Nucleus accumbens (tissue), 56 donors: ENCODE results near the gene SMAD3.

Experiments
- DNase-seq, 56 donors: peaks; one replicate each; lab custom pipeline; 2025; lab: John Stamatoyannopoulos, UW

Gene SMAD3

GRCh38 chr15:67174446-67174845 is 109.0 kb downstream of the SMAD3 start:
- DNase-seq, result no peak

- peak in 27 of 56 donors; percentile 11 to 72 (median 33) for DNase-seq
These were observed 109.6 kb downstream of the SMAD3 start for GRCh38 chr15:67174864-67175573.

GRCh38 chr15:67175643-67176071 is 110.3 kb downstream of the SMAD3 start:
- DNase-seq, result peak in 1 of 56 donors; percentile 10

- peak in 5 of 56 donors; percentile 11 to 55 (median 26) for DNase-seq
These were observed 111.0 kb downstream of the SMAD3 start for GRCh38 chr15:67176195-67176971.

GRCh38 chr15:67177752-67178151 is 112.3 kb downstream of the SMAD3 start:
- DNase-seq, result peak in 1 of 56 donors; percentile 13

GRCh38 chr15:67178569-67179210 is 113.3 kb downstream of the SMAD3 start:
- no peak for DNase-seq

- DNase-seq, result no peak
These were observed 114.1 kb downstream of the SMAD3 start for GRCh38 chr15:67179411-67179995.

- DNase-seq, result no peak
These were observed 114.6 kb downstream of the SMAD3 start for GRCh38 chr15:67180035-67180434.

GRCh38 chr15:67180514-67181191 is 115.3 kb downstream of the SMAD3 start:
- DNase-seq, result no peak

- DNase-seq, result no peak
These were observed 115.8 kb downstream of the SMAD3 start for GRCh38 chr15:67181221-67181639.

GRCh38 chr15:67183443-67184169 is 118.2 kb downstream of the SMAD3 start:
- no peak for DNase-seq

GRCh38 chr15:67184208-67184925 is 119.0 kb downstream of the SMAD3 start:
- DNase-seq, result no peak

GRCh38 chr15:67185051-67185450 is 119.6 kb downstream of the SMAD3 start:
- DNase-seq, result no peak

- DNase-seq, result no peak
These were observed 120.3 kb downstream of the SMAD3 start for GRCh38 chr15:67185621-67186225.

GRCh38 chr15:67186226-67186649 is 120.8 kb downstream of the SMAD3 start:
- DNase-seq, result peak in 12 of 56 donors; percentile 6 to 48 (median 19)

GRCh38 chr15:67186688-67187087 is 121.3 kb downstream of the SMAD3 start:
- no peak for DNase-seq

GRCh38 chr15:67187351-67187854 is 122.0 kb downstream of the SMAD3 start:
- no peak for DNase-seq

- no peak for DNase-seq
These were observed 123.3 kb downstream of the SMAD3 start for GRCh38 chr15:67188551-67189218.
